Lung (tissue), 12 donors: ENCODE data around the gene ZBTB32. TPM values are rescaled to one million over a fixed set of nuclear protein-coding genes. Genes with fewer than 3 reads are reported as not detected.

ENCODE experiments used
- ATAC-seq: fragments of 200-7000 bp; cut with Tn5 transposase; one replicate; pipeline ENCODE4 v1.9.1; 2020; ENCODE audit warnings: moderate number of reproducible peaks; ENCODE audit not compliant: insufficient read depth, low FRiP score
- DNase-seq, 3 donors: peaks; one replicate each; pipeline ENCODE4 v3.0.0-alpha.2; 2013 to 2017
- H3K27ac ChIP-seq, 2 donors: one replicate each; pipeline ENCODE4 v1.5.1; 2013; ENCODE audit warnings: mild to moderate bottlenecking in 2 of 2, moderate library complexity in 2 of 2, control low read depth in 1 of 2, inconsistent platforms in 1 of 2, low read depth in 1 of 2, low read length in 1 of 2
- H3K27me3 ChIP-seq, 3 donors: one replicate each; pipeline ENCODE4 v1.5.1; 2013; ENCODE audit warnings: low read length in 2 of 3; ENCODE audit not compliant: control insufficient read depth in 3 of 3, insufficient read depth in 3 of 3
- H3K36me3 ChIP-seq, 4 donors: one replicate each; pipeline ENCODE4 v1.5.1; 2013; ENCODE audit warnings: low read length in 4 of 4, mild to moderate bottlenecking in 1 of 4, moderate library complexity in 1 of 4; ENCODE audit not compliant: control insufficient read depth in 4 of 4, insufficient read depth in 4 of 4
- H3K4me1 ChIP-seq, 5 donors: one replicate each; pipeline ENCODE4 v1.5.1; 2013; ENCODE audit warnings: low read length in 5 of 5, mild to moderate bottlenecking in 2 of 5, moderate library complexity in 1 of 5; ENCODE audit not compliant: control insufficient read depth in 5 of 5, insufficient read depth in 5 of 5
- H3K4me3 ChIP-seq: one replicate; pipeline ENCODE4 v1.5.1; 2013; ENCODE audit warnings: mild to moderate bottlenecking, control low read depth, moderate library complexity
- H3K9ac ChIP-seq, 2 donors: one replicate each; pipeline ENCODE4 v1.5.1; 2013; ENCODE audit warnings: low read length in 2 of 2, control low read depth in 1 of 2; ENCODE audit not compliant: insufficient read depth in 1 of 2
- H3K9me3 ChIP-seq, 4 donors: one replicate each; pipeline ENCODE4 v1.5.1; 2013; ENCODE audit warnings: low read length in 3 of 4, mild to moderate bottlenecking in 1 of 4, moderate library complexity in 1 of 4; ENCODE audit not compliant: control insufficient read depth in 4 of 4, insufficient read depth in 3 of 4
- WGBS, 2 donors: extraction: QIAGEN DNeasy Blood & Tissue Kit; methylation state at CpG; one replicate each; pipeline ENCODE4 v1.1.7; 2013; 5-methylcytosine and 5-hydroxymethylcytosine counted together
- polyA plus RNA-seq, 2 donors: library from polyadenylated mRNA; stranded (reverse); fragments of 200-250 nt; gene quantifications; one replicate each; pipeline ENCODE4 v1.2.1, GENCODE V29; 2013
- total RNA-seq, 2 donors: library from RNA; depleted of rRNA in 1 of 2; stranded (reverse); fragments of >200 nt in 1 of 2; gene quantifications; one replicate each; pipeline ENCODE4 v1.2.1, GENCODE V29; 2014 to 2021
- TF ChIP-seq, protein P1 (sequence below): IDR thresholded peaks from 2 replicates; pipeline ENCODE4 v1.5.1; 2012; ENCODE audit warnings: mild to moderate bottlenecking; ENCODE audit errors: control extremely low read depth, extremely low read depth
- donor health status: control.
- donor health status: control.
- donor health status: Bipolar disorder and iron deficiency.
- donor health status: healthy.
- donor health status: DM: yes; HTN: yes; CAD: no.

The ZBTB32 gene
- total and polyA plus RNA-seq, 4 donors, result 0.22 to 0.63 (median 0.39) TPM

GRCh38 chr19:35665157-35665556 is 39.2 kb upstream of the ZBTB32 start:
- WGBS, 2 donors, result 93 to 94% methylated on average over 24 of the region's 24 CpGs
- no peak for ATAC-seq

DNA sequence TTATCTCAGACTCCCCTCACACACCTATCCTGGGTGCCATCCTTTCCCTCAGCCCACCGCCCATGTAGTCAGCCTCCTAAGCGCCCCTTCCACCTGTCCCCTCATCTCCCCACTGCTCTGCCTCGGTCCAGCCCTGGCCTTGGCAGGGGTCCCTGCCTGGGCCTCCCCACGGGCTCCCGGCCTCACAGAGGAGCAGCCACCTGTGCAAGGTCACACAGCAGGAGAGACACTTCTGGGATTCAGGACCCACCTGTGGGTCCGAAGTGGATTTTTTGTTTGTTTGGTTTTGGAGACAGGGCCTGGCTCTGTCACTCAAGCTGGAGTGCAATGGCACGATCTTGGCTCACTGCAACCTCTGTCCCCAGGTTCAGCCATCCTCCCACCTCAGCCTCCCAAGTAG is 38.8 kb upstream of the ZBTB32 start:
- whole genome bisulfite sequencing, 2 donors, result 82 to 83% methylated on average over 7 of the region's 7 CpGs
- TF ChIP-seq, protein P1, sequence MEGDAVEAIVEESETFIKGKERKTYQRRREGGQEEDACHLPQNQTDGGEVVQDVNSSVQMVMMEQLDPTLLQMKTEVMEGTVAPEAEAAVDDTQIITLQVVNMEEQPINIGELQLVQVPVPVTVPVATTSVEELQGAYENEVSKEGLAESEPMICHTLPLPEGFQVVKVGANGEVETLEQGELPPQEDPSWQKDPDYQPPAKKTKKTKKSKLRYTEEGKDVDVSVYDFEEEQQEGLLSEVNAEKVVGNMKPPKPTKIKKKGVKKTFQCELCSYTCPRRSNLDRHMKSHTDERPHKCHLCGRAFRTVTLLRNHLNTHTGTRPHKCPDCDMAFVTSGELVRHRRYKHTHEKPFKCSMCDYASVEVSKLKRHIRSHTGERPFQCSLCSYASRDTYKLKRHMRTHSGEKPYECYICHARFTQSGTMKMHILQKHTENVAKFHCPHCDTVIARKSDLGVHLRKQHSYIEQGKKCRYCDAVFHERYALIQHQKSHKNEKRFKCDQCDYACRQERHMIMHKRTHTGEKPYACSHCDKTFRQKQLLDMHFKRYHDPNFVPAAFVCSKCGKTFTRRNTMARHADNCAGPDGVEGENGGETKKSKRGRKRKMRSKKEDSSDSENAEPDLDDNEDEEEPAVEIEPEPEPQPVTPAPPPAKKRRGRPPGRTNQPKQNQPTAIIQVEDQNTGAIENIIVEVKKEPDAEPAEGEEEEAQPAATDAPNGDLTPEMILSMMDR, result no peak
- H3K9me3 ChIP-seq, result no peaks in the 10 kb centered on the region
- no peaks in the 10 kb centered on the region for H3K4me1 ChIP-seq
- no peak overlapping the region for H3K9ac ChIP-seq
- no peak for DNase-seq
- no peak overlapping the region for H3K27ac ChIP-seq
- no peak overlapping the region for H3K4me3 ChIP-seq
- H3K36me3 ChIP-seq, result peaks cover 5 to 10% (median 7%) of the 10 kb centered on the region in 4 donors
- ATAC-seq, result no peak
- peaks cover 0 to 2% (median under 1%) of the 10 kb centered on the region in 3 donors for H3K27me3 ChIP-seq

More at GRCh38 chr19:35665157-35665556, 39.2 kb upstream of the ZBTB32 start:
- DNase-seq, result no peak
- Histone ChIP-seq H3K9me3 (no peaks in the 10 kb centered on the region), H3K27me3 (peaks cover 0 to 2% (median 0%) of the 10 kb centered on the region in 3 donors), H3K9ac (no peak overlapping the region), H3K4me3 (no peak overlapping the region), H3K4me1 (no peaks in the 10 kb centered on the region), H3K36me3 (peaks cover 5 to 10% (median 7%) of the 10 kb centered on the region in 4 donors), H3K27ac (no peak overlapping the region)
- TF ChIP-seq, protein P1, result no peak

GRCh38 chr19:35666251-35666913 is 38.0 kb upstream of the ZBTB32 start, which contains the start of gene UPK1A:
UPK1A (plus strand) TSS chr19:35666517; CDS start chr19:35666813, 296 bp downstream.
- Histone ChIP-seq H3K36me3 (peaks cover 2 to 7% (median 6%) of the 10 kb centered on the region in 4 donors), H3K9ac (no peak within 1 kb of the TSS), H3K27ac (no peak within 1 kb of the TSS), H3K4me3 (no peak within 1 kb of the TSS), H3K4me1 (no peaks in the 10 kb centered on the region), H3K9me3 (no peaks in the 10 kb centered on the region), H3K27me3 (peaks cover 0 to 3% (median 2%) of the 10 kb centered on the region in 3 donors)
- TF ChIP-seq, protein P1, result no peak
- ATAC-seq, result no peak
- WGBS, 2 donors, result 74 to 77% methylated on average over 16 of the region's 16 CpGs
- no peak for DNase-seq
